Measurements from ENCODE around the gene ZMIZ1.

The ZMIZ1 gene

DNA sequence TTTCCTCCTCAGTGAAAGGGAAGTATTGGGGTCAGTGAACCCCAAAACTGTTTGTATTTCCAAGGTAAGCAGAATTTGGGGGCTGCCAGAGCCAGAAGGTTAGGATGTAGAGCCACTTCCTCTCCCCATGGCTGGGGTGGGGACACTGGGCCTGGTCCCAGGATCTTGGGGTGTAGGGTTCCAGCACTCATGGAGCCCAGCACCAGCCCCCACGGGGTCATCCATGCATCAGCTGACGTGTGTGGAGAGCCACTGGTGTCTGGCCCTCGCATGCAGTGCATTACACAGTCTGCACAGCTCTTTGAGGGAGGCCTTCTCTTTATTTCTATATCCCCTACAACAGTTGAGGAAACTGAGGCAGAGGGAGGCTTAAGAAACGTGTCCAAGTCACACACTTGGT lies 91.4 kb downstream of the ZMIZ1 start:
- no peak; the same call in 1 of the 2 replicates for TF ChIP-seq TAF1 (IDR thresholded peaks at IDR 0.05; ENCODE audit: borderline replicate concordance, insufficient read depth, low read length)
- TF ChIP-seq POLR2AphosphoS5 (IDR thresholded peaks at IDR 0.05; ENCODE audit: low read depth, low read length) = no peak
- no peak for TF ChIP-seq REST (IDR thresholded peaks at IDR 0.05; ENCODE audit: insufficient read depth in 1 of 2, low read depth in 2 of 2, low read length in 2 of 2)
- TF ChIP-seq SIN3A (IDR thresholded peaks at IDR 0.05; ENCODE audit: borderline replicate concordance, insufficient read depth, low read length) = no peak
- no peak for TF ChIP-seq FOXP2 (optimal IDR thresholded peaks at IDR 0.05; ENCODE audit: borderline replicate concordance, extremely low read depth, extremely low read length, insufficient read depth)

GRCh38 chr10:79161557-79161956 lies 92.8 kb downstream of the ZMIZ1 start:
- TF ChIP-seq TAF1 (IDR thresholded peaks at IDR 0.05; ENCODE audit: borderline replicate concordance, insufficient read depth, low read length) = no peak
- TF ChIP-seq SIN3A (IDR thresholded peaks at IDR 0.05; ENCODE audit: borderline replicate concordance, insufficient read depth, low read length) = no peak
- no peak for TF ChIP-seq REST (IDR thresholded peaks at IDR 0.05; ENCODE audit: insufficient read depth in 1 of 2, low read depth in 2 of 2, low read length in 2 of 2)
- no peak for TF ChIP-seq POLR2AphosphoS5 (IDR thresholded peaks at IDR 0.05; ENCODE audit: low read depth, low read length)
- TF ChIP-seq FOXP2 (optimal IDR thresholded peaks at IDR 0.05; ENCODE audit: borderline replicate concordance, extremely low read depth, extremely low read length, insufficient read depth) = no peak

DNA sequence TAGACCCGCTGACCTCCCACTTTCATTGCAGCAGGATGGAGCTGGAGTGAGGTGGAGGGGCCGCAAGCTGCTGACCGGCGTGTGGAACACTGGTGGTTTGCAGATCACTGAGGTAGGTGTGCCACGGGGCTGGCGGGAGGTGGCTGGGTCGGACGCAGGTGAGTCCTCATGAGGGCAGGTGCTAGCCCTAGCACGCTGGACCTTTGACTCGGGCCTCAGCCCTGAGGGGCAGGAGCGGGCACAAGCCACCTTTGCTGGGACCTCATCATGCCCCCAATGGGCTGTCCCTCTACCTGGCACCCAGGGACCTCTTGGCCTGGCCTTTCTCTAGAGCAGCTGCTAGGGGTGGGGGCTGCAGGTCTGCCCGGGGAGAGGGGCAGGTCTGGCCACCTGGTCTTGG lies 93.3 kb downstream of the ZMIZ1 start:
- TF ChIP-seq SIN3A (IDR thresholded peaks at IDR 0.05; ENCODE audit: borderline replicate concordance, insufficient read depth, low read length) = no peak
- TF ChIP-seq TAF1 (IDR thresholded peaks at IDR 0.05; ENCODE audit: borderline replicate concordance, insufficient read depth, low read length) = no peak
- no peak for TF ChIP-seq REST (IDR thresholded peaks at IDR 0.05; ENCODE audit: insufficient read depth in 1 of 2, low read depth in 2 of 2, low read length in 2 of 2)
- no peak for TF ChIP-seq POLR2AphosphoS5 (IDR thresholded peaks at IDR 0.05; ENCODE audit: low read depth, low read length)
- TF ChIP-seq FOXP2 (optimal IDR thresholded peaks at IDR 0.05; ENCODE audit: borderline replicate concordance, extremely low read depth, extremely low read length, insufficient read depth) = no peak

- no peak for TF ChIP-seq REST (IDR thresholded peaks at IDR 0.05; ENCODE audit: insufficient read depth in 1 of 2, low read depth in 2 of 2, low read length in 2 of 2)
- TF ChIP-seq SIN3A (IDR thresholded peaks at IDR 0.05; ENCODE audit: borderline replicate concordance, insufficient read depth, low read length) = no peak
- TF ChIP-seq POLR2AphosphoS5 (IDR thresholded peaks at IDR 0.05; ENCODE audit: low read depth, low read length) = no peak
- no peak for TF ChIP-seq TAF1 (IDR thresholded peaks at IDR 0.05; ENCODE audit: borderline replicate concordance, insufficient read depth, low read length)
- no peak for TF ChIP-seq FOXP2 (optimal IDR thresholded peaks at IDR 0.05; ENCODE audit: borderline replicate concordance, extremely low read depth, extremely low read length, insufficient read depth)
Measured at GRCh38 chr10:79162861-79163665, 94.3 kb downstream of the ZMIZ1 start.
